ENCODE results near the gene IGSF21.

IGSF21 gene

GRCh38 chr1:18340787-18341186, 233.2 kb downstream of the IGSF21 start:
- H3K4me3 ChIP-seq (ENCODE audit: low read length), result no peak overlapping the region
- TF ChIP-seq CTCF (conservative IDR thresholded peaks at IDR 0.05; ENCODE audit: low read depth, low read length), result no peak
- no peak for DNase-seq (ENCODE audit: low read depth)

- H3K4me3 ChIP-seq (ENCODE audit: low read length), result no peak overlapping the region
- no peak for DNase-seq (ENCODE audit: low read depth)
- TF ChIP-seq CTCF (conservative IDR thresholded peaks at IDR 0.05; ENCODE audit: low read depth, low read length), result no peak
Observed at GRCh38 chr1:18341291-18342069, 233.9 kb downstream of the IGSF21 start.

GRCh38 chr1:18342744-18343143, 235.1 kb downstream of the IGSF21 start:
- no peak overlapping the region for H3K4me3 ChIP-seq (ENCODE audit: low read length)
- no peak for DNase-seq (ENCODE audit: low read depth)
- TF ChIP-seq CTCF (conservative IDR thresholded peaks at IDR 0.05; ENCODE audit: low read depth, low read length), result no peak

GRCh38 chr1:18343581-18343980, 236.0 kb downstream of the IGSF21 start:
- no peak for TF ChIP-seq CTCF (conservative IDR thresholded peaks at IDR 0.05; ENCODE audit: low read depth, low read length)
- H3K4me3 ChIP-seq (ENCODE audit: low read length), result no peak overlapping the region
- no peak for DNase-seq (ENCODE audit: low read depth)

- no peak for TF ChIP-seq CTCF (conservative IDR thresholded peaks at IDR 0.05; ENCODE audit: low read depth, low read length)
- DNase-seq (ENCODE audit: low read depth), result no peak
- H3K4me3 ChIP-seq (ENCODE audit: low read length), result no peak overlapping the region
Observed at GRCh38 chr1:18344755-18345154, 237.2 kb downstream of the IGSF21 start.

- DNase-seq (ENCODE audit: low read depth), result no peak
- no peak overlapping the region for H3K4me3 ChIP-seq (ENCODE audit: low read length)
- no peak for TF ChIP-seq CTCF (conservative IDR thresholded peaks at IDR 0.05; ENCODE audit: low read depth, low read length)
Observed at GRCh38 chr1:18347559-18347958, 240.0 kb downstream of the IGSF21 start.

- H3K4me3 ChIP-seq (ENCODE audit: low read length), result no peak overlapping the region
- DNase-seq (ENCODE audit: low read depth), result no peak
- TF ChIP-seq CTCF (conservative IDR thresholded peaks at IDR 0.05; ENCODE audit: low read depth, low read length), result no peak
Observed at GRCh38 chr1:18348354-18348753, 240.8 kb downstream of the IGSF21 start.

All from retinal pigment epithelial cell (primary cell).